BJ (cell line): Measurements from ENCODE around the gene RPP38. TPM values are rescaled to one million over a fixed set of nuclear protein-coding genes. Genes with fewer than 3 reads are reported as not detected.

Experiments
- CTCF ChIA-PET: fragments of 350-600 bp; formaldehyde crosslinking; extraction: SDS; loops from one replicate; lab custom pipeline; 2021; ENCODE audit warnings: antibody characterized with exemption, inconsistent platforms; lab: Yijun Ruan, JAX
- POLR2A ChIA-PET: fragments of 300-600 bp; sonication (Branson Sonifier 250); formaldehyde crosslinking; extraction: SDS; loops from one replicate; lab custom pipeline; 2021; ENCODE audit warnings: antibody characterized with exemption; lab: Charles Lee
- DNase-seq: peaks from one replicate; pipeline ENCODE4 v3.0.0-alpha.2; 2011; ENCODE audit warnings: low read depth
- H3K27me3 ChIP-seq: 2 replicates; pipeline ENCODE4 v1.6.0; 2011; ENCODE audit warnings: low read length; ENCODE audit not compliant: control insufficient read depth, insufficient read depth
- H3K36me3 ChIP-seq: 2 replicates; pipeline ENCODE4 v1.5.1; 2011; ENCODE audit warnings: low read length; ENCODE audit not compliant: control insufficient read depth, insufficient read depth
- H3K4me3 ChIP-seq: 2 replicates; pipeline ENCODE4 v1.5.1; 2011; ENCODE audit warnings: low read depth, mild to moderate bottlenecking, control low read depth, low read length
- CTCF ChIP-seq: IDR thresholded peaks from 2 replicates; pipeline ENCODE4 v1.5.1; 2011; ENCODE audit warnings: low read depth, mild to moderate bottlenecking, control low read depth, inconsistent platforms, low read length, moderate library complexity; ENCODE audit not compliant: insufficient read depth
- polyA plus RNA-seq: library from polyadenylated mRNA; depleted of rRNA; stranded (reverse); fragments of >200 nt; gene quantifications from 2 replicates; pipeline ENCODE4 v1.2.3, GENCODE V29; 2011; rRNA removed

The RPP38 gene
- polyA plus RNA-seq, 1 experiment: 15.9 TPM

GRCh38 chr10:15147594-15148392 is 50.6 kb downstream of the RPP38 start:
- Histone ChIP-seq H3K4me3 (no peak overlapping the region), H3K36me3 (no peaks in the 10 kb centered on the region; the same call in 1 of the 2 replicates), H3K27me3 (no peaks in the 10 kb centered on the region)
- no peak for TF ChIP-seq CTCF
- CTCF ChIA-PET: interaction anchor here (0.9 kb wide), 1 partner anchor 10 kb away, joined by 4 read pairs; no protein-coding TSS in a partner anchor
- POLR2A ChIA-PET: no interaction called here
- no peak for DNase-seq

GRCh38 chr10:15149042-15149771 is 52.1 kb downstream of the RPP38 start:
- POLR2A ChIA-PET: no interaction called here
- no peak for TF ChIP-seq CTCF
- no peaks in the 10 kb centered on the region for H3K27me3 ChIP-seq
- CTCF ChIA-PET: interaction anchor here (1.9 kb wide), 1 partner anchor 18 kb away, joined by 7 read pairs; no protein-coding TSS in a partner anchor
- H3K36me3 ChIP-seq: no peaks in the 10 kb centered on the region; the same call in 1 of the 2 replicates
- no peak overlapping the region for H3K4me3 ChIP-seq
- no peak for DNase-seq

GRCh38 chr10:15150563-15150962 is 53.4 kb downstream of the RPP38 start:
- POLR2A ChIA-PET: no interaction called here
- no peak for DNase-seq
- no peak overlapping the region for H3K4me3 ChIP-seq
- H3K27me3 ChIP-seq: no peaks in the 10 kb centered on the region
- no peaks in the 10 kb centered on the region; the same call in 1 of the 2 replicates for H3K36me3 ChIP-seq
- CTCF ChIA-PET: interaction anchor here (1.9 kb wide), 1 partner anchor 17 kb away, joined by 7 read pairs; no protein-coding TSS in a partner anchor
- no peak for TF ChIP-seq CTCF

DNA sequence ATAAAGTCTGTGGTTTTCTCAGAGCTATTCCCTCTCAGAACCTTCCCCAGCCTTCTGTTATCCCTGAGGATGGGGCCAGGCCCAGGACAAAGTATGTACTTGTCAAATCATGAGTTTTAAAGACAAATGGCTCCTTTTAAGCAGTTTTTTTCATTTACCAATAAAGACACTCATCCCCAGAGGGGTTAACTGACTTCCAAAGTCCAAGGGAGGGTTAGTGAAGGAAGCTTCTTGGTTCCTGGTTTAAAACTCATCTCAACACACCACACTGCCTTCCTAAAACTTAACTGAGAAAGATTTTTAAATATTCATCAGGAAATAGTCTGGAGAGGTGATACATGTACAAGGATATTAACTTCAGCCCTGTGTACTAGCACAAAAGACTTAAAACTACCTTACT is 55.4 kb downstream of the RPP38 start:
- Histone ChIP-seq H3K27me3 (no peaks in the 10 kb centered on the region), H3K36me3 (no peaks in the 10 kb centered on the region; the same call in 1 of the 2 replicates), H3K4me3 (no peak overlapping the region)
- TF ChIP-seq CTCF: no peak
- CTCF ChIA-PET: interaction anchor here (0.5 to 1.6 kb wide), 3 partner anchors 12 to 21 kb away, joined by 4 to 6 read pairs (median 4); partner anchors contain the start of gene NMT2
- DNase-seq: no peak
- POLR2A ChIA-PET: no interaction called here

Other genes with a start within 250 kb of the RPP38 start
- 2.2 and 5.7 TPM in 2 replicates for gene SUV39H2, start 218.5 kb upstream of the RPP38 start, polyA plus RNA-seq
- 4.1 and 6.0 TPM in 2 replicates for gene DCLRE1C, start 143.3 kb upstream of the RPP38 start, polyA plus RNA-seq
- gene MEIG1, start 138.0 kb upstream of the RPP38 start, polyA plus RNA-seq: 0.26 TPM in 1 of 2 replicates, not detected in the other
- gene OLAH, start 53.4 kb upstream of the RPP38 start, polyA plus RNA-seq: 0.15 and 0.29 TPM in 2 replicates
- gene ACBD7, start 8.6 kb upstream of the RPP38 start, polyA plus RNA-seq: 0.76 and 1.0 TPM in 2 replicates
- 12.7 and 20.5 TPM in 2 replicates for gene NMT2, start 71.3 kb downstream of the RPP38 start, polyA plus RNA-seq